GM12873 (cell line): ENCODE measurements around the gene KRT5.

Source experiments
- TF ChIP-seq, protein P1 (sequence below): IDR thresholded peaks from 2 replicates; pipeline ENCODE4 v1.5.1; 2012; ENCODE audit warnings: low read depth, mild to moderate bottlenecking, moderate library complexity, low read length, control low read depth; ENCODE audit not compliant: insufficient read depth; ENCODE audit errors: missing control alignments

The KRT5 gene

DNA sequence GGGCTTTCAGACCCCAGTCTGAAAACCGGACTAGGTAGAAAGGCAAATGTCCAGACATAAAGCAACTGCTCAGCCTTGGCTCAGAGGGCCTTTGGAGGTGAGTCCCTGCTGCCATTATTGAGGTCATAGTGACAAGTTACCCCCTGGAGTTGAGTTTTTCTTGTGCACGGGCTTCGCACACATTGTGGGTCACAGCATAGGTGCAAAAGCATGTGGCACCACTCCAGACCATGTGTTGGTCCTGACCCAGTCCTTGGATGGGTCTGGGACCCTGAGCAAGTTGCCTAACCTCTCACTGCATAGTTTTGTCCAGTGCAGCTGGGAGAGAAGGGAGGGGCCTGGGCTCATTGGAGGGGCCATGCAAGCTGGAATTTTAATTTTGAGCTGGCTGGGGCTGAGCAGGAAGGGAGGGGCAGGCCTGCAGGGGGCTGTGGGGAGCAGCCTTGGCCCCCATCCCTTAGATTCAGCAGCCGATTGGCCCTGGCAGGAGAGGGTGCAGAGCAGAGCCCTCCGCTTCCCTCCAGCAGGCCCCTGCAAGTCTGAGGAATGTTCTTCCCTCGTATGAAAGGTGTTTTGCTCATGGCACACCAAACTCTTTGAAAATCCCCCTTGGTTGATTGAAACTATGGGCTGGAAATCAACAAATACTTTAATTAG lies 4.2 kb upstream of the KRT5 start:
- TF ChIP-seq, protein P1, sequence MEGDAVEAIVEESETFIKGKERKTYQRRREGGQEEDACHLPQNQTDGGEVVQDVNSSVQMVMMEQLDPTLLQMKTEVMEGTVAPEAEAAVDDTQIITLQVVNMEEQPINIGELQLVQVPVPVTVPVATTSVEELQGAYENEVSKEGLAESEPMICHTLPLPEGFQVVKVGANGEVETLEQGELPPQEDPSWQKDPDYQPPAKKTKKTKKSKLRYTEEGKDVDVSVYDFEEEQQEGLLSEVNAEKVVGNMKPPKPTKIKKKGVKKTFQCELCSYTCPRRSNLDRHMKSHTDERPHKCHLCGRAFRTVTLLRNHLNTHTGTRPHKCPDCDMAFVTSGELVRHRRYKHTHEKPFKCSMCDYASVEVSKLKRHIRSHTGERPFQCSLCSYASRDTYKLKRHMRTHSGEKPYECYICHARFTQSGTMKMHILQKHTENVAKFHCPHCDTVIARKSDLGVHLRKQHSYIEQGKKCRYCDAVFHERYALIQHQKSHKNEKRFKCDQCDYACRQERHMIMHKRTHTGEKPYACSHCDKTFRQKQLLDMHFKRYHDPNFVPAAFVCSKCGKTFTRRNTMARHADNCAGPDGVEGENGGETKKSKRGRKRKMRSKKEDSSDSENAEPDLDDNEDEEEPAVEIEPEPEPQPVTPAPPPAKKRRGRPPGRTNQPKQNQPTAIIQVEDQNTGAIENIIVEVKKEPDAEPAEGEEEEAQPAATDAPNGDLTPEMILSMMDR: no peak

DNA sequence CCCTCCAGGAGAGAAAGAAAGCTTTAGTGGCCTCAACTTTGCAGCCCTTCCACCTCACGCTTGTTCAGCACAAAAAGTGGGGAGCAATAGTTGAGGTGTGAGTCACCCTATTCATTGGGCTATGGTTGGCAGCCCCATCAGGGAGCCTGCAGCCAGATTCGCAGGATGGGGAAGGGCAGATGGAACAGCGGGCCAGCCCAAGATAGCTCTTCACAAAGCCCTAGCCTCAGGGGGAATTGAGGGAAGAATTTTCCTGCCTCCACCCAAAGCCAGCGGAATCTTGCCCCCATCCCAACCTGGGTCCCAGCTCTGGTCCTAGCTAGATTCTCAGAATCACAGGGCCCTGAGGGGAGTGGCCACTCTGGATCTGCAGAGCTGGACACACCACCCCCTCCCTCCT lies 3.6 kb upstream of the KRT5 start:
- TF ChIP-seq, protein P1: no peak

DNA sequence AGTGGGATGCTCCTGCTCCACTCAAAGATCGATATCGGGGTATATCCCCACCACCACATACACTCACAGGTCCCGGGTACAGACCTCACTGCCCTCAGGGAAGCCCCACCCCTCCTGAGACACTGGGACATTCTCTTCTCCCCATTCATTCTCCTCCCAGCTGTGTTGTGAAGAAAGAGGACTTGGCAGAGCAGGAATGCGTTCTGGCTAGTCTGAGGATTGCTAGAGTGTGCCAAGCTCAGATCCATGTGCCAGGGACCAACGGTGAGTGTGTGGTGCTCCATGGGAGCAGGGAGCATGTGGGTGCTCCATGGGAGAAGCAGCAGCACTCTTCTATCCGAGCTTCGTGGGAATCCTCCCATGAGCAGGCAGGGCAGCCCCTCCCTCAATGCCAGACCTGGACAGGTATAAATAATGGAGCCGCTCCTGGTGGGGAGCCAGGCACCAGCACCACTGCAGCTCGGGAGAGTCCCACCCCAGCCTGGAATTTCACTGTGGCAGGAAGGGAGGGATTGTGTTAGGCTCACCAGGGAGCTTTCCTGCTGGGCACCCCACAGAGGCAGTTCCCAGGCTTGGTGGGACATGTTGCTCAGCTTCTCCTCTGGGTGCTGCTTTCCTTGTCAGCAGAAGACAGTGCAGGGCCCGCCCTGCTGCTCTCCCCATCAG lies 2.3 kb upstream of the KRT5 start:
- TF ChIP-seq, protein P1: no peak

DNA sequence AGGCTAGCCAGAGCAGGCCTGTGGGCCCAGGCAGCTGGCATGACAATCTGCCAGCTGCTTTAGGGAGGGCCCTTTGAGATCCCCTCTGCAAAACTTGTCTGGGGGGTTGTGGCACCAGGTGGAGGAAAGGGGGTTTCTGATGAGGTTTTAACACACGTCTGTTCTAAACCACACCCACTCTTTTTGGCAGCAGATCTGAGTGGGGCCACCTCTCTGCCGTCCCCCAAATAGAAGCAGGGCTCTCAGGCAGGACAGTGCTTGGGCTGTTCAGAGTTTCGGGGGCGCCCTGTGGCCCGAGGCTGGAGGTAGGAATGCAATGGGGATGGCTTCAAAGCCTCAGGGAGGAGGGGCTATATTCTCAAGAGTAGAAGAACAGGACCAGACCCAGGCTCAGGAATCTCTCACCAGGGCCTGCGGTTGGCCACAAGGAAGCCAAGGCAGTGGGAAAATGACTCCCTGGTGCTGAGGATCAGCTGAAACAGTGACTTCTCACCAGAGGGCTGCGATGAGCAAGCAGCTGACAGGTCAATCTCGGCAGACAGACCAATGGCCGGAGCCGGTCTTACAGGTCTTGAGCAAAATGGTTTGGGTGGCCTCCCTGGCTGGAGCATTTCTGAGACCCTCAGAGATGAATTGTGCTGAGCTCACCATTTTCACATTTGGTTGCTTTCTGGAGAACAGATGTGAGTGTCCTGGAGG lies 1.5 kb upstream of the KRT5 start:
- TF ChIP-seq, protein P1: no peak

DNA sequence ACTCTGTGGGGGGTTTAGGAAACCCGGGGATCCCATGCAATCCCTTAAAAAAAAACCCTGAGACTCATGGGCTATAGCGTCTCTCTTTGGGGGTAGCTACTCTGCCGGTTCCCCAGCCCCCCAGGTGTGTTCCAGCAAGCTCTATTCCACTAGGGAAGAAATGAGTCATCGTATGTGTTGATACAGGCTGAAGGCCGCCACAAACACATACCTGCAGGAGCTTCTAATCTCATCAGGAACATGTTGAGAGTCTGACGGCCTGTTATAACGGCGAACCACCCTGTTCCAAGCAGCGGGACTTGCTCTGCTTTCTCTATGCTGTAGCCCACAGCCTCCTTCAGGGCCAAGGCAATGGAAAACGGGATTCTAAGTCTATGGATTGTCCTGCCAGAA lies 977 bp upstream of the KRT5 start:
- TF ChIP-seq, protein P1: no peak

DNA sequence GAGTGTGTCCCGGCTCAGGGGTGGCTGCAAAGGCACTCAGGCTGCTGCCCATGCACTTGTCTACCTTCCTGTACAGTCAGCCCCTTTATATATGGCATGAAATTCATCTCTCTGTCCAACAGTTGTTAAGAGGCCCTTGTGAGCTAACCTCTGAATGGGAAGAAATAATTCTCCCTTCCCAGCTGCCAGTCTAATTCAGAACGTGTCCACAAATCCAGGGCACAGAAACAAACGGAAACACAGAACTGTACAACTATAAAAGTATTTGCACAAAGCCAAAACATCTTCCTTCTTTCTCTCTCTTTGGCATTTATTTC lies 849 bp downstream of the KRT5 start:
- TF ChIP-seq, protein P1: no peak

DNA sequence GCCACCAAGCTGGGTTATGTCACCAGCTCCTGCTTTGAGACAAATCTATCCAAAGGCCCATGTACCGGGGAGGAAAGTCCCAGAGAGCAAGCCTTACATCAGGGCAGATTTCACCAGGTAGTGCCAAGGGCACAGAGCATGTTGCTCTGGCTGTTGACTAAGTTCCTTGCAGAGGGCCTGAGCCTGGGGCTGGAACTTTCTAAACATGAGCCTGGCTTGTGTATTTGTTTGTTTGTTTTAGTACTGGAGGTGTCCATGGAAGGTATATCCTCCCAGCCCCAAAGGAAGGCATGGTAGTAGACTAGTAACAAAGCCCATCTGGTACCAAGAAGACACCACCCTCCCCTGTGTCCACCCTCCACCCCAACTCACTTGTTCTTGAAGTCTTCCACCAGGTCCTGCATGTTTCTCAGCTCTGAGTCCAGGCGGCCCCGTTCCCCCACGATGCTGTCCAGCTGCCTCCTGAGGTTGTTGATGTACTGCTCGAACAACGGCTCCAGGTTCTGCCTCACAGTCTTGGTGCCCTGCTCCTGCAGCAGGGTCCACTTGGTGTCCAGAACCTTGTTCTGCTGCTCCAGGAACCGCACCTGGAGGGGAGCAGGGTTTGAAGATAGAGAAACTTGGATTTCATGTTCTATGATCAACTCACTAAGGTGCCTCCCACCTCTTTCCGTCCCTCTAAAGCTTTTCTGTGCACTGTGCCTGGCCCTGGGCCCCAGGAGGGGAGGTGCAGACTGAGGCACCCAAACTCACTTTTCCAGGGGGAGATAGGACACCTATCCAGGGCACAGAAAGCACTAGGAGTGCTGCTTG lies 1.4 kb downstream of the KRT5 start:
- TF ChIP-seq, protein P1: no peak
